ENCODE data around the gene USP36. TPM values are rescaled to one million over a fixed set of nuclear protein-coding genes. Genes with fewer than 3 reads are reported as not detected.

The USP36 gene
- total RNA-seq, 1 donor from 2014 or later, result 64.7 TPM

- TF ChIP-seq CTCF (IDR thresholded peaks at IDR 0.05; ENCODE audit: insufficient read depth, low read length, poor library complexity, severe bottlenecking), result no peak
- no peak for DNase-seq (ENCODE audit: low read depth)
- H3K36me3 ChIP-seq (ENCODE audit: control insufficient read depth, insufficient read depth, low read length), result peaks cover 3% of the 10 kb centered on the region
- H3K4me3 ChIP-seq (ENCODE audit: low read depth, low read length), result no peak overlapping the region
- H3K27me3 ChIP-seq (ENCODE audit: control insufficient read depth, insufficient read depth, low read length), result no peaks in the 10 kb centered on the region
Measured at GRCh38 chr17:78824240-78824639, 16.4 kb downstream of the USP36 start.

- no peak overlapping the region for H3K4me3 ChIP-seq (ENCODE audit: low read depth, low read length)
- no peaks in the 10 kb centered on the region for H3K27me3 ChIP-seq (ENCODE audit: control insufficient read depth, insufficient read depth, low read length)
- no peak for TF ChIP-seq CTCF (IDR thresholded peaks at IDR 0.05; ENCODE audit: insufficient read depth, low read length, poor library complexity, severe bottlenecking)
- H3K36me3 ChIP-seq (ENCODE audit: control insufficient read depth, insufficient read depth, low read length), result peaks cover 2% of the 10 kb centered on the region
- DNase-seq (ENCODE audit: low read depth), result no peak
Measured at GRCh38 chr17:78823282-78824046, 17.1 kb downstream of the USP36 start.

GRCh38 chr17:78822552-78822951, 18.1 kb downstream of the USP36 start:
- no peaks in the 10 kb centered on the region for H3K27me3 ChIP-seq (ENCODE audit: control insufficient read depth, insufficient read depth, low read length)
- no peak for DNase-seq (ENCODE audit: low read depth)
- peaks cover 3% of the 10 kb centered on the region for H3K36me3 ChIP-seq (ENCODE audit: control insufficient read depth, insufficient read depth, low read length)
- no peak overlapping the region for H3K4me3 ChIP-seq (ENCODE audit: low read depth, low read length)
- TF ChIP-seq CTCF (IDR thresholded peaks at IDR 0.05; ENCODE audit: insufficient read depth, low read length, poor library complexity, severe bottlenecking), result no peak

- no peak overlapping the region for H3K4me3 ChIP-seq (ENCODE audit: low read depth, low read length)
- TF ChIP-seq CTCF (IDR thresholded peaks at IDR 0.05; ENCODE audit: insufficient read depth, low read length, poor library complexity, severe bottlenecking), result no peak
- H3K27me3 ChIP-seq (ENCODE audit: control insufficient read depth, insufficient read depth, low read length), result no peaks in the 10 kb centered on the region
- peaks cover 3% of the 10 kb centered on the region for H3K36me3 ChIP-seq (ENCODE audit: control insufficient read depth, insufficient read depth, low read length)
- DNase-seq (ENCODE audit: low read depth), result no peak
Measured at GRCh38 chr17:78821961-78822360, 18.7 kb downstream of the USP36 start.

- DNase-seq (ENCODE audit: low read depth), result no peak
- Histone ChIP-seq H3K27me3 (ENCODE audit: control insufficient read depth, insufficient read depth, low read length) (no peaks in the 10 kb centered on the region), H3K36me3 (ENCODE audit: control insufficient read depth, insufficient read depth, low read length) (peaks cover 3% of the 10 kb centered on the region), H3K4me3 (ENCODE audit: low read depth, low read length) (no peak overlapping the region)
- TF ChIP-seq CTCF (IDR thresholded peaks at IDR 0.05; ENCODE audit: insufficient read depth, low read length, poor library complexity, severe bottlenecking), result no peak
Measured at GRCh38 chr17:78820841-78821240, 19.8 kb downstream of the USP36 start.
